Thyroid gland (tissue), 4 donors: ENCODE results near the gene TCF12.

Experiments used
- POLR2A ChIP-seq, 2 donors: fragments of 450-650 bp; IDR thresholded peaks; one replicate each; pipeline ENCODE4 v1.6.1; 2017; ENCODE audit warnings: antibody characterized with exemption in 2 of 2, mild to moderate bottlenecking in 2 of 2, moderate library complexity in 1 of 2
- TF ChIP-seq, protein P1 (sequence below), 6 experiments: fragments of 200-600 bp in 3 of 6; fragments of 450-650 bp in 3 of 6; sonication (generic) in 3 of 6; IDR thresholded peaks; one replicate each; pipeline ENCODE4 v1.5.1; 2016 to 2019; ENCODE audit warnings: antibody characterized with exemption in 6 of 6, mild to moderate bottlenecking in 2 of 6, inconsistent platforms in 1 of 6, moderate library complexity in 1 of 6

GRCh38 chr15:56994280-56994679 is 75.8 kb downstream of the TCF12 start:
- TF ChIP-seq, protein P1, sequence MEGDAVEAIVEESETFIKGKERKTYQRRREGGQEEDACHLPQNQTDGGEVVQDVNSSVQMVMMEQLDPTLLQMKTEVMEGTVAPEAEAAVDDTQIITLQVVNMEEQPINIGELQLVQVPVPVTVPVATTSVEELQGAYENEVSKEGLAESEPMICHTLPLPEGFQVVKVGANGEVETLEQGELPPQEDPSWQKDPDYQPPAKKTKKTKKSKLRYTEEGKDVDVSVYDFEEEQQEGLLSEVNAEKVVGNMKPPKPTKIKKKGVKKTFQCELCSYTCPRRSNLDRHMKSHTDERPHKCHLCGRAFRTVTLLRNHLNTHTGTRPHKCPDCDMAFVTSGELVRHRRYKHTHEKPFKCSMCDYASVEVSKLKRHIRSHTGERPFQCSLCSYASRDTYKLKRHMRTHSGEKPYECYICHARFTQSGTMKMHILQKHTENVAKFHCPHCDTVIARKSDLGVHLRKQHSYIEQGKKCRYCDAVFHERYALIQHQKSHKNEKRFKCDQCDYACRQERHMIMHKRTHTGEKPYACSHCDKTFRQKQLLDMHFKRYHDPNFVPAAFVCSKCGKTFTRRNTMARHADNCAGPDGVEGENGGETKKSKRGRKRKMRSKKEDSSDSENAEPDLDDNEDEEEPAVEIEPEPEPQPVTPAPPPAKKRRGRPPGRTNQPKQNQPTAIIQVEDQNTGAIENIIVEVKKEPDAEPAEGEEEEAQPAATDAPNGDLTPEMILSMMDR (IDR thresholded peaks at IDR 0.05): no peak
- no peak for TF ChIP-seq POLR2A (IDR thresholded peaks at IDR 0.05)
